GM10847 (cell line): ENCODE measurements around the gene FUOM.

ENCODE experiments used
- POLR2A ChIP-seq: IDR thresholded peaks from 2 replicates; pipeline ENCODE4 v1.6.1; 2011; ENCODE audit not compliant: insufficient read length; ENCODE audit errors: extremely low read depth

Gene FUOM

DNA sequence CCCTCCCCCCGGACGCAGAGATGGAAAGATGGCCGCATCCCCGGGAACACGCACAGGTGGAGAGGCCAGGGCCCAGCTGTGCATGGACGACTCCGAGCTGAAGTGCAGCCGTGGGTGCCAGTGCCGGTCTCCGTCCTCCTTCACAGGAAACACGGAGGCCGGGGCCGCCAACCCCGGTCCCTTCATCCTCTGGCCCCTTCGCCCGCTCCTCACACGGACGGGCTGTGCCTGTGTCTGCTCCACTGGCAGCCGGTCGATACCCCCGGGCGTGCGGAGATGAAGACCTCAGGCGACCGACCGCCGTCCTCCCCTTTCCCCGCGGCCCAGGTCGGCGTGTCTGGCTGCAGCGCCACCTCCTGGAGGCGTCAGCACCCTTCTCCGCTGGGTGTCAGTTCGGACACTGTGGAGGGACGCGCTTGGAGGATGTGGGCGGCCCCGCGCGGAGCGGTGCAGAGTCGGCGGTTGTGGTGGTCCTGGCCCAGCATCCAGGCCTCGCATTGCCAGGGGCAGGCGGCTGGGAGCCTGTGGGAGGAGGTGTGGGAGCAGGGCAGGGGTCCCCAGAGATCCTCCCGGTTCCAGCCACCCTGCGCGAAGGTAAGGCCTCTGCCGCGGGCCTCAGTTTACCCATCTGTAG is 39.2 kb downstream of the FUOM start:
- TF ChIP-seq POLR2A, result no peak

DNA sequence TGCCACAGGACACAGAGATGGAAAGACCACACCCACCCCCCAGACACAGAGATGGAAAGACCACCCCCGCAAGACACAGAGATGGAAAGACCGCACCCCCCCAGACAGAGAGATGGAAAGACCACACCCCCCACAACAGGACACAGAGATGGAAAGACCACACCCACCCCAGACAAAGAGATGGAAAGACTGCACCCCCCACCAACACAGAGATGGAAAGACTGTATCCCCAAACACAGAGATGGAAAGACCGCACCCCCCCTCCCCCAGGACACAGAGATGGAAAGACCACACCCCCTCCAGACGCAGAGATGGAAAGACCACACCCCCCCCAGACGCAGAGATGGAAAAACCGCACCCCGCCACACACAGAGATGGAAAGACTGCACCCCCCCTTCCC is 41.1 kb downstream of the FUOM start:
- no peak for TF ChIP-seq POLR2A

DNA sequence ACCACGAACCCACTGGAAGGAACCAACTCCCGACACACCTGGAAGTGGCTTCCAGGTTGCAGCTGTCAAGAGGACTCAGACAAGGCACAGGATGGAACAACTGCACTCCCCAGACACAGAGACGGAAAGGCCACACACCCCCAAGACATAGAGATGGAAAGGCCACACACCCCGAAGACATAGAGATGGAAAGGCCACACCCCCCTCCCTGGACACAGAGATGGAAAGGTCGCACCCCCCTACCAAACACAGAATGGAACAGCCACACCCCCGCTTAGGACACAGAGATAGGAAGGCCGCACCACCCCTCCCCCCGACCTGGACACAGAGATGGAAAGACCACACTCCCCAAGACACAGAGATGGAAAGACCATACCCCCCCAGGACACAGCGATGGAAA is 41.6 kb downstream of the FUOM start:
- TF ChIP-seq POLR2A, result no peak

DNA sequence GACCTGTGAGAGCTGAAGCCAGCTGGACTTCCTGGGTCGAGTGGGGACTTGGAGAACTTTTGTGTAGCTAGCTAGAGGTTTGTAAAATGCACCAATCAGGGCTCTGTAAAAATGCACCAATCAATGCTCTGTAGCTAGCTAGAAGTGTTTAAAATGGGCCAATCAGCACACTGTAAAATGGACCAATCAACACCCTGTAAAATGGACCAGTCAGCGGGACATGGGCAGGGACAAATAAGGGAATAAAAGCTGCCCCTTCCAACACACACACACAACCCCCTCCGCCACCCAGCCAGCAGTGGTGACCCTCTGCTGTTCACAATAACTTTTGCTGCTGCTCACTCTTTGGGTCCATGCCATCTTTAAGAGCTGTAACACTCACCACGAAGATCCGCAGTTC is 42.0 kb downstream of the FUOM start:
- TF ChIP-seq POLR2A, result no peak

DNA sequence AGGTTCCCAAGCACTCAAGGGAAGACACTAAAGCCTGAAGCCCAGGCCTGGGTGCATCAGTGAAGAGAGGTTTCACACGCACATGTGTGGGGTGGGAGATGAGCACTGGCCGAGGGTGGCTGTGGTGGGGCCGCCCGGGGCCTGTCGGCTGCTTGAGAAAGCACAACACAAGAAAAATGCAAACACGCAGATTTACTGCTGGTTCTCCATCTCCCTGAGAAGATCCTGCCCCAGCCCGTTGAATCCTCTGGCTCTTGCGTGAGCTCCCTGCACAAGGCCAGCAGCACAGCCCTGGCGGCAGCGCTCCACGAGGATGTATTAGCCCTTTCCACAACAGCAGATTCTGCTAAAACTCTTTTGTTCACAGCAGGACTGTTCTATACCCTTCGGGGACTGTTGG is 42.9 kb downstream of the FUOM start:
- no peak for TF ChIP-seq POLR2A

DNA sequence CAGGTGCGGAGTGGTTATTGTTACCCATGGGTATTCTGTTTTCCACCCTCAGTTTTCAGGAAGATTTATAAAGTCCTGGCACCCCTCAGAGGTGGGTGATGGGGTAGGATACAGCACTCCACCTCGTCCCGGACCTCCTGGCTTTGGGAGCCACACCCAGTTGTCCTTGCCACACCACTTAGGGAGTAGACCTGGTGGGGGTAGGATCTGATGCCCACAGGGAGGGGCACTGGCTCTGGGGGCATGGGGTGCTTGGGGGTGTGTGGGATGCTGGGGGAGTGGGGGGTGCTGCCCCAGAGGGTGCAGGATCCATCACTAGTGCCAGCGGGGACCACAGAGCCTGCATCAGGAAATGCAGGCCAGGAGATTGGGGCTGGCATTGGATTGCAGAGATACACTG is 44.6 kb downstream of the FUOM start:
- no peak for TF ChIP-seq POLR2A

DNA sequence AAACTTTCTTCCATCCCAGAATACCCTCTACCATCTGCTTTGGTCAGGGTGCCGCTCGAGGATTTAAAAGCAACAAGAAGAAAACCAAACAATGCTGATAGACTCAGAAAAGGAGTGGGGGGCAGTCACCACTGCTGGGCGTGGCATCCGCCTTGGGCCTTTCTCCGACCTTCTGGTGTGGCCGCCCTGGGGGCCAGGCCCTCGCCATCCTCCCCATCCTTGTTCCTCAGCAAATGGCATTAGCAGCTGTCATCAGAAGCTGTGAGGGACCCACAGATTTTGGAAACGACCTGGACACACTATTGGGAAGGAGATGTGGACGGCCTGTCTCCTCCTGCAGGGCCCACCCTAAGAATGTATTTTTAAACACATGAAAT is 45.1 kb downstream of the FUOM start:
- TF ChIP-seq POLR2A, result no peak

DNA sequence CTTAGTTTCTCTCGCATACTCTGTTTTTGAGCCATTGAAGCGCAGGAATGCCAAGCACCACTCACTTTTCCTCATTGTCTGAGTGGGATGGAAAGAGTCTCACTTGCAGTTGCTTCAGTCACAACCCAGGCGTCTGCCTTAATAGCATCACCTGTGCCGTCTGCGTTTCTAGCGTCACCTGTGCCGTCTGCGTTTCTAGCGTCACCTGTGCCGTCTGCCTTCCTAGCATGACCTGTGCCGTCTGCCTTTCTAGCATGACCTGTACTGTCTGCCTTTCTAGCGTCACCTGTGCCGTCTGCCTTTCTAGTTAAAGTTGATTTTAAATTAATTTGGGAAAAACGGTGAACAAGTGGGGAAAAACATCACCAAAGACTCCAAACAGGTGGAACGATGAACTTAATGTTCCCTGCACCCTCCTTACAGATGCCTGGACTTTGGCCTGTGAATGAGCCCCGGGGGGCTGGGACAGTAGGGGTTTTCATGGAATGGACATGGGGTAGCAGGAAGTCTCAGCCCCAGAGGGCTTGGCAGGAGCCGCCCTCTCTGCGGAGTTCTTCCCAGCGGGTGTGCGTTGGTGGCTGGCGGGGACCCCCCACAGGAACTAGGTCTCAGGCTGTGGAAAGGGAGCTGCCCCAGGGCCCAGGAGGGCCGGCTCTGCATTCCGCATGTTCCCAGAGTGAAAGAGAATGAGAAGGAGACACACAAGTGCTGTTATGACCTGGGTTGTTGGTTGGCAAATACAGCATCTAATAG is 45.6 kb downstream of the FUOM start:
- no peak for TF ChIP-seq POLR2A

DNA sequence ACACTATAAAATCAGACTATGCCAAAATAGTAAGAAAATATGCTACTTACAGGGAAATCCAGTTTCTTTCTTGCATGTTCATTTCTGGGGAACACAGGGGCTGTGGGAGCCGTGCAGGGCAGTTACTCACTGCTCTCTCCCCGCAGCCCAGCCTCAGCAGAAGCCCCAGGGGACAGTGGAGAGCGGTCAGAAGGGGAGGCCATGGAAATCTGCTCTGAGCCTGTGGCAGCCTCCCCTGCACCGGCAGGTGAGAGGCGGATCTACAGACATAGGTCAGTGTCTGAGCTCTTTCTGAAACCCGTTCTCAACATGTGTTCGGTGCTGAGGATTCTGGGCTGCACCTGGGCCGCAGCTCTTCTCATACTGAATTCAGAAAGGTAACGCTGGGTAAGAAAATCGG is 46.2 kb downstream of the FUOM start:
- no peak for TF ChIP-seq POLR2A

DNA sequence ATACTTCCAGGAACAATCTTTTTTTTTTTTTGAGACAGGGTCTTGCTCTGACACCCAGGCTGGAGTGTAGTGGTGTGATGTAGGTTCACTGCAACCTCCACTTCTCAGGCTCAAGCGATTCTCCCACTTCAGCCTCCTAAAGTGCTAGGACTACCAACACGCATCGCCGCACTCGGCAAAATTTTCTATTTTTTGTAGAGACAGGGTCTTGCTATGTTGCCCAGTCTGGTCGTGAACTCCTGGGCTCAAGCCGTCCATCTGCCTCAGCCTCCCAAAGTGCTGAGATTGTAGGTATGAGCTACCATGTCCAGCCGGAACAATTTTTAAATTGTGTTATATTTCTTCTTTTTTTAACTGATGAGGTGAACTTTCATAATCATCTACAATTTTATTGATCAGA is 47.0 kb downstream of the FUOM start:
- no peak for TF ChIP-seq POLR2A

DNA sequence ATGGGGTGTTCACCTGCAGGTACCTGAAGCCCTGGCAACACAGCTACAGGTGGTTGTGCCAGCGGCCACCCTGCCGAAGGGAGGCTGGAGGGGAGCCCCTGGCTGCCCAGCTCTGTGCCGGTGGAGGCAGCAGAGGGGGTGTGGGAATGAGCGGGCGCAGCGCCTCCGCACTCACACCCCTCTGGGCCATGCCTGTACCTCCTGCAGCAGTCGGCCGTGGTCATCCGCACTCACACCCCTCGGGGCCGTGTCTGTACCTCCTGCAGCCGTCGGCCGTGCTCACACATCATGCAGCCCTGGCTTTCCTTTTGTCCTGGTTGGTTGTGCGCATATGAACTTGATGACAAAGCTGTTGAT is 47.4 kb downstream of the FUOM start:
- no peak for TF ChIP-seq POLR2A

DNA sequence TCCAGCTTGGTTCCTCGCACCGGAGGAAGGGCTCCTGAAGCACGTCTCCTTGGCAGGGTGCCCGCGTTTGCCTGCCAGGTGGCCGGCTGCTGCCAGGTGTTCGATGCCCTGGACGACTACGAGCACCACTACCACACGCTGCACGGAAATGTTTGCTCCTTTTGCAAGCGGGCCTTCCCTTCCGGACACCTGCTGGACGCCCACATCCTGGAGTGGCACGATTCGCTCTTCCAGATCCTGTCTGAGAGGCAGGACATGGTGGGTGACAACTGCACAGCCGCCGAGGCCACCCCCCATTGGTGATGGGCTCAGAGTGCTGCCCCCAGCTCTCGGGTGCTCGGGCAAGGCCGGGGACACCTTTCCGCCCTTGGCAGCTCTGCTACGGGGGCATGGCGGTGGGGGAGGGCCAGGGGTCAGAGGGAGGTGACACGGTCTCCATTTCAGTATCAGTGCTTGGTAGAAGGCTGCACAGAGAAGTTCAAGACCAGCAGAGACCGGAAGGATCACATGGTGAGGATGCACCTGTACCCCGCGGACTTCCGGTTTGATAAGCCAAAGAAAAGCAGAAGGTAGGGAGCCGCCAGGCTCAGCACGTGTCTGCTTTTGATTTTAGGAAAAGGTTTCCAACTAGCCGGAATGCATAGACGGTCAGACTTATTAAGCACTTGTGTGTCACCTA is 48.0 kb downstream of the FUOM start:
- TF ChIP-seq POLR2A, result no peak

DNA sequence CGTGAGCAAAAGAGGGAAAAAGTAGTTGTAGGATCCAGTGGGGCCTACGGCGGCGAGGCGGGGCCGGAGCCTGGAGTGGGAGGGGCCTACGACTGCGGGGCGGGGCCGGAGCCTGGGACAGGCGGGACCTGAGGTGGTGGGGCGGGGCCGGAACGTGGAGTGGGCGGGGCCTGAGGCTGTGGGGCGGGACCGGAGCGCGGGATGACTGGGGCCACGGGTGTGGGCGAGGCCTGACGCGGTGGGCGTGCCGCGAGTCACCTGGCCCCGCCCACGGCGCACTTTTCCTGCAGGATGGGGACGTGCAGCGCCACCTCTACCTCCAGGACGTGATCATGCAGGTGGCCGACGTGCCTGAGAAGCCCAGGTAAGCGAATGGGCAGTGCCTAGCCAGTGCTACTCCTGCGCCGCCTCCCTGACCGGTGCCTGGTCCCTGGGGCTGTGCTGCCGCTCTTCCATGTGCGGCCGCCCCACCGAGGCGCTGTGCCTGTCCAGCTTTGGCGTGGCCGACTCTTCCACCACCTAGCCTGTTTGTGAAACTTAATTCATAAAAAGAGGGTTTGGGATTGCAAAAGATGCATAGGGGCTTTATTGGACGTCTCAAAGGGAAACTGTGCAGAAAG is 48.6 kb downstream of the FUOM start:
- TF ChIP-seq POLR2A, result no peak

DNA sequence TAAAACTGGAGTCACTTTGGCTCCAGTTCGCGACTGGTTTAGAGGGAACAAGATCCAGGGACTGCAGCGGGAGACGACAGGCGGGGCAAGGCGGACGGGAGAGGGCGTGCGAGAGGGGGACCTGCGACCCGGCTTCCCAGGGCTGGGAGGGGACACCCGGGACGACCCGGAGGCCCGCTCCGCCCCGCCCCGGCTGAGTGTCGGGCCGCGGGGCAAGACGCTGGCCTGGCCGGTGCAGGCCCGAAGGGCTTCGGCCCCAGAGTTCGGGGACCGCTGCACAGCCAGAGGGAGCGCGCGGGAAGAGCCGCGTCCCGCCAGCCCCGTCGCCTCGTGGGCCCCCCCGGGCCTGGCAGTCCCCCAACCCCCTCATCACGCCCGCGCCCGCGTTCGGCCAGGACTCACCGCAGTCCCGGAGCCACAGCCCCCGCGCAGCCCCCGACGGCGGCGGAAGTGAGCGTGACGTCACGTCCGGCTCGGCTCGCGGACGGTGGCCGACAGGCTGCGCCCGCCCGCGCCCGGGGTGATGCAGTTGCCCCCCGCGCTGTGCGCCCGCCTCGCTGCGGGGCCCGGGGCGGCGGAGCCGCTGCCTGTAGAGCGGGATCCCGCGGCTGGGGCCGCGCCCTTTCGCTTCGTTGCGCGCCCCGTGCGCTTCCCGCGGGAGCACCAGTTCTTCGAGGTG is 49.3 kb downstream of the FUOM start, which contains the start of the genes TUBGCP2 and ZNF511:
Gene TUBGCP2, minus strand, starts transcription at position 452 of the 679 bp plus-strand sequence. CDS start 5,931 bp downstream, outside the sequence.
Gene ZNF511, plus strand, starts transcription at position 494 of the 679 bp plus-strand sequence. Its CDS starts 30 bp downstream, at position 524.
- peak; percentile 74 for TF ChIP-seq POLR2A

DNA sequence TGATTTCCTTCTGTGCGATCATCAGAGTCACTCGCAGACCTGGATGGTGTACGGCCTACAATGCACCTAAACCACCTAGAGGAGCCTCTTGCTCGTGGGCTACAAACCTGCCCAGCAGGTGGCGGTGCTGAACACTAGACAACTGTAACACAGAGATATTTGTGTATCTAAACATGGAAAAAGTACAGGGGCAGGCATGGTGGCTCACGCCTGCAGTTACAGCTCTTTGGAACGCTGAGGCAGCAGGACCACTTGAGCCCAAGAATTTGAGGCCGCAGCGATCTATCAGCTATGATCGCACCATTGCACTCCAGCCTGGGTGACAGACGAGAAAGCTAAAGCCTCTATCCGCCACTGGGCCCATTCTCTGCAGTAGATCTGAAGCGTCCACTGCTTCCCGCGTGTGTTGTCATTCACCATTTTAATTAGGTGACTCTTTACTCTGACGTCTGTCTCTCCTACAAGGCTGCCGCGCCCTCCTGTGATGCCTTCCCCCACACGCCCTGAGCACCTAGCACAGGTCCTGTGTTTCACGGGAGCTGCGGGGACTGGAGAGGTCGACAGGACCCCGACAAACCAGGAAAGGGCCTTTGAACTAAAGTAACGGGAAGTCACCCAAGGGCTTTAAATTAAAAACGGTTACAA is 49.9 kb downstream of the FUOM start:
- no peak for TF ChIP-seq POLR2A
